Central memory CD8-positive, alpha-beta T cell (primary cell): ENCODE measurements around the gene YIF1A.
A peak's percentile ranks its signal among the peaks of the same experiment; 100 is the strongest.

ENCODE experiments used
- ATAC-seq: fragments of 150-1000 bp; cut with Tn5 transposase; replicated peaks from 2 replicates; pipeline ENCODE4 v1.10.0; 2022; ENCODE audit warnings: mild to moderate bottlenecking, moderate FRiP score, moderate number of reproducible peaks; ENCODE audit not compliant: poor library complexity, severe bottlenecking; ENCODE audit errors: extremely low read depth
- DNase-seq, 2 donors: peaks; one replicate each; pipeline ENCODE4 v3.0.0; 2021; ENCODE audit warnings: low spot score in 2 of 2
- H3K27ac Mint-ChIP-seq: one replicate; pipeline ENCODE4 v1.8.0; 2022; ENCODE audit warnings: low read depth, mild to moderate bottlenecking, moderate library complexity, mixed read lengths
- H3K27me3 Mint-ChIP-seq: one replicate; pipeline ENCODE4 v1.8.0; 2022; ENCODE audit warnings: mixed read lengths
- H3K36me3 Mint-ChIP-seq: one replicate; pipeline ENCODE4 v1.8.0; 2022; ENCODE audit warnings: mild to moderate bottlenecking, moderate library complexity, mixed read lengths; ENCODE audit not compliant: insufficient read depth
- H3K4me1 Mint-ChIP-seq: one replicate; pipeline ENCODE4 v1.8.0; 2022; ENCODE audit warnings: mixed read lengths
- H3K4me3 Mint-ChIP-seq: one replicate; pipeline ENCODE4 v1.8.0; 2022; ENCODE audit warnings: mild to moderate bottlenecking, moderate library complexity, mixed read lengths
- H3K9me3 Mint-ChIP-seq: one replicate; pipeline ENCODE4 v1.8.0; 2022; ENCODE audit warnings: mixed read lengths

Gene YIF1A

DNA sequence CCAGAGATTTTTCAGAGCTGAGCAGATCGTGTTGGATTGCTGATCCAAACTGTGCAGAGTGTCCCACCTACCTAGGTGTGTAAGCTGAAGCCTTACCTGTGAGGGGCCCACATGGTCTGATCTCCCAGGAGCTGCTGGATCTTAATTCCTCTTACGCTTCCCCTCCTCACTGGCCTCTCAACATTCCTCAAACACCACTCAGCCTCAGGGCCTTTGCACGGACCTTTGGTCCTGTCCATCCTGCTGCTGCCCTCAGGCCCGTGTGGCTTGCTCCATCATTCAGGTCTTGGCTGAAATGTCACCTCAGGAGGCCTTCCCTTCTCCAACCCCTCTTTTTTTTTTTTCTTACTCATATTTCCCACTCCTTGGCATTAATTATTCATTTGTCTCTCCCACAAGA, 41.6 kb downstream of the YIF1A start:
- Mint-ChIP-seq H3K9me3 (no peaks in the 10 kb centered on the region), H3K4me3 (no peak overlapping the region), H3K36me3 (peaks cover 43% of the 10 kb centered on the region), H3K27me3 (no peaks in the 10 kb centered on the region), H3K27ac (peak overlapping the region; percentile 26), H3K4me1 (peaks cover 7% of the 10 kb centered on the region)
- DNase-seq (no peak), ATAC-seq (no peak)

DNA sequence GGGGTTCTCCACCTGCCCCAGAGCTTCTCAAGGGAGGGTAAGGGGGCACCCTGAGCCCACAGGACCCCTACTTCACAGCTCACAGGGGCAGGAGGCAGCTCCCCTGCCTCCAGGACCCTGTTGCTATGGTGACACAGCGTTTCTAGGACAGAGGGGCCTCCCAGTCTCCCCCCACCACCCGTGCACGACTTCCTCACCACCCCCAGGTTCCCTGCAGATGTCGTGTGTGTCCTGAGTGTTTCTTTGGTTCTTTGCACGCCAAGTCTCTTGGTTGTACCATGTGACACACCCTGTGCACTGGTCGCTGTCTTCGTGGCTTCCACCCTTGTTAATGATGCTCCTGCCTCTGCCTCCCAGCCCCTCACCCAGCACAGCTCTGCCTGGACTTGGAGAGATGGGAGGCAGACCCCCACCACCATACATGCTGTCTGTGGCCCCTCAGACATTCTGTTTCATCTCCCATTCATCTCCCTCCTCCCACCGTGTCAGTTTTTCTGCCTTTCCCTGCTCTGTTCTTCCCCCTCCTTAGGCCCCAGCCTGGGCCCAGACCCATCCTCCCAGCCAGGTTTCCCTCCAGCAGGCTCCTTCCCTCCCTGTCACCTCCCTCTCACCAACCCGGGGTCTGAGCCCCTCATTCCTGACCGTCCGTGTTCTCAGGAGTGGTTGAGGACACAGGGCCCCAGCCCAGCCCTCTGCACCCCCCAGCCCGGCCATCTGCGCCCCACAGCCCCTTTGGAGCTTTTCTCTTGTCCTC, 45.0 kb downstream of the YIF1A start:
- H3K27me3 Mint-ChIP-seq = no peaks in the 10 kb centered on the region
- ATAC-seq = no peak
- H3K4me1 Mint-ChIP-seq = no peaks in the 10 kb centered on the region
- H3K36me3 Mint-ChIP-seq = peaks cover 41% of the 10 kb centered on the region
- H3K9me3 Mint-ChIP-seq = no peaks in the 10 kb centered on the region
- no peak overlapping the region for H3K4me3 Mint-ChIP-seq
- no peak for DNase-seq
- peak overlapping the region; percentile 47 for H3K27ac Mint-ChIP-seq

DNA sequence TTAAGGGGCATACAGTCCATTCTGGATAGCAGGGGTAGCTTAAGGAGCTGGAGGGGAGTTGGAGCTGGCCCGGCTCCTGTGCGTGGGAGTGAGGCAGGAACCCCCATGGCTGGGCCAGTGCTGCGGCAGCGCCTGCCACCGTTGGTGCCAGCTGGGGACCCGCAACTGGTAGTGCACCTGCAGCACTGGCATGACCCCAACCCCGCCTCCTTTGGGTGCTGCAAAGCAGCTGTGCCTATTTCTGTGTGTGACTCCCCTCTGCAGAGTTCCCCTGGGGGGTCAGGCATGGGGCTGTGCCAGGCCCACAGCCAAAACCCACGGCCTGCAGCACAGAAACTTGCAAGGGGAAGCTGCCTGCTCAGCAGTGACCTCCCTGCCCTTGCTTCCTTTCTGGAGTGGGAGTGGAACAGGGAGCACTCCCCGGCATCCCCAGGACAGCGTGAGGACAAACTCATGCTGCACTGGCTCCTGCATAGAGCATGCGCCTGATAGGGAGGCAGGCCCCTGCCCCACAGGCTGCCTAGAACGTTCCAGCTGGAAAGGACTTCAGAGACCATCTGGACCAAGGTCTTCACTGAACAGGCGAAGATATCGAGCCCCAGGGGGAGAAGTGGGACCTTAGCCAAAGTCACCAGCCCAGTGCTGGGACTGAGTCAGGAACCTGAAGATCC, 46.7 kb downstream of the YIF1A start:
- no peaks in the 10 kb centered on the region for H3K9me3 Mint-ChIP-seq
- H3K27me3 Mint-ChIP-seq = no peaks in the 10 kb centered on the region
- H3K27ac Mint-ChIP-seq = peak overlapping the region; percentile 87
- H3K4me3 Mint-ChIP-seq = no peak overlapping the region
- peaks cover 5% of the 10 kb centered on the region for H3K4me1 Mint-ChIP-seq
- DNase-seq = no peak
- no peak for ATAC-seq
- H3K36me3 Mint-ChIP-seq = peaks cover 45% of the 10 kb centered on the region

DNA sequence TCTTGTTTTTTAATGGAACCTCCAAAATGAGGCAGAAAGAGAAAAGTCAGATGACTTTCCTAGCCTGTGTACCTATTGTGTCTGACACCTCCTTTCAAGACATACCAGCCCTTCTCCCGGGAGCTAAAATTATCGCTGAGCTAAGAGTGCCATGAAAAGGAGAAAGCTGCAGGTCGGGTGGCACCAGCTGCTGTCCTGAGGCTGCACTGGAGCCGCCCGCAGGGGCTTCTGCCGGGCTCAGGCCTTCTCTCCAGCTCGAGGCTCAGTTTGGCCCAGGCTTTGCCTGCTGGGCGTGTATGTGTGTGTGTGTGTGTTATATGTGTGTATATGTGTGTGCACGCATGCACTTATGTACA, 48.2 kb downstream of the YIF1A start:
- Mint-ChIP-seq H3K27me3 (no peaks in the 10 kb centered on the region), H3K36me3 (peaks cover 41% of the 10 kb centered on the region), H3K27ac (peak overlapping the region; percentile 46), H3K4me1 (peaks cover 5% of the 10 kb centered on the region), H3K4me3 (no peak overlapping the region), H3K9me3 (no peaks in the 10 kb centered on the region)
- ATAC-seq (no peak), DNase-seq (no peak)

DNA sequence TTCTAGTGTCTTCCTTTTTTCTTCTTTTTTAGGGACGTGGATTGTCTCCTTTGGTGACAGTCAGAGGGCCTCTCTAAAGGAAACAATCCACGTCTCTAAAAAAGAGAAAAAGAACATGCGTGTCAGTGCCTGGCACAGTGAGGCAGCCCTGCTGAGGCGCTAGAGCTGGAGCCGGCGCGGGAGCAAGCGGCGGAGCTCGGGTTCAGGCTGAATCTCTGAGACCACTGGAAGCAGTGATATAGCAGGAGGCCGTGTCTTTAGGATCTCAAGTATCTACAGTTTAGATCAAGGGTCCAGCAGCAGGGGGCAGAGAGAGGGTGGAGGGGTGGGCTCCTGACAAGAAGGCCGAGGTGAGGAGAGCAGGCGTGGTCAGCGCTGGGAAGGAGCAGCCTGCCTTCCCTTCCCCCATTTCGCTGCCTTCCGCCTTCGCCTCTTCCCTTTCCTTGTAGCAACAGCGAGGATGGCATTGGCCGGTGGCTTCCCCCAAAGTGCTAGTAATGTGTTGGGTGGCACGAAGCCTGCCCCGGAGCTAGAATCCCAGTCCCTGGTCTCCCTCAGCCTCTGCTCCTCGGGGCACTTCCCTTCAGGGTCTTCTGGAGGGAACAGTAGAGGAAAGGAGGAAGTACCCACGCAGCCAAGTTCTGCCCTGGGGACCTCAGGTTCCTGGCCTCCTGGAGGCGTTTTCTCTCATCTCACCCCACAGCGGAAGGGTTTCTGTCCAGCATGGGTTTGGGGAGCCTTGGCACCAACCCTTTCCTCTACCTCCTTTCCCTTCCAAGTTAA, 48.8 kb downstream of the YIF1A start:
- ATAC-seq (no peak), DNase-seq (no peak)
- H3K27me3 Mint-ChIP-seq = no peaks in the 10 kb centered on the region
- peaks cover 5% of the 10 kb centered on the region for H3K4me1 Mint-ChIP-seq
- no peak overlapping the region for H3K4me3 Mint-ChIP-seq
- H3K9me3 Mint-ChIP-seq = no peaks in the 10 kb centered on the region
- no peak overlapping the region for H3K27ac Mint-ChIP-seq
- H3K36me3 Mint-ChIP-seq = peaks cover 43% of the 10 kb centered on the region

DNA sequence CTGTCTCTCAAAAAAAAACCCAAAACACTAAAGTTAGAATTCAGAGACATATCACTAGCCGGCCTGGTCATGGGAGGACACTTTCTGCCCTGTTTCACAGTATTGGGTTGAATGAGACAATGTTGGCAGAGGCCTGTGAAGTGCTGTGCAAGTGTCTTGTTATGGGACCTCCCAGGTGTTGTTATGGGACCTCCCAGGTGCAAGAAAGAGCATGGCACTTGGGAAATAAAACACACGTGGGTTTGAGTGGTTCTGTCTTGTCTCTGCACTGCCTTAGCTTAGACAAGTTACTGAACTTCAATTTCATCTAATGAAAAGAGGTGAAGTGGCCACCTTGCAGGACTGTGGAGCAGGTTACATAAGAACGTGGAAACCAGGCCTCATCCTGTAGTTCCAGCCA, 49.4 kb downstream of the YIF1A start:
- Mint-ChIP-seq H3K27me3 (no peaks in the 10 kb centered on the region), H3K4me1 (peaks cover 5% of the 10 kb centered on the region), H3K9me3 (no peaks in the 10 kb centered on the region), H3K4me3 (no peak overlapping the region), H3K36me3 (peaks cover 43% of the 10 kb centered on the region), H3K27ac (no peak overlapping the region)
- no peak for ATAC-seq
- no peak for DNase-seq

DNA sequence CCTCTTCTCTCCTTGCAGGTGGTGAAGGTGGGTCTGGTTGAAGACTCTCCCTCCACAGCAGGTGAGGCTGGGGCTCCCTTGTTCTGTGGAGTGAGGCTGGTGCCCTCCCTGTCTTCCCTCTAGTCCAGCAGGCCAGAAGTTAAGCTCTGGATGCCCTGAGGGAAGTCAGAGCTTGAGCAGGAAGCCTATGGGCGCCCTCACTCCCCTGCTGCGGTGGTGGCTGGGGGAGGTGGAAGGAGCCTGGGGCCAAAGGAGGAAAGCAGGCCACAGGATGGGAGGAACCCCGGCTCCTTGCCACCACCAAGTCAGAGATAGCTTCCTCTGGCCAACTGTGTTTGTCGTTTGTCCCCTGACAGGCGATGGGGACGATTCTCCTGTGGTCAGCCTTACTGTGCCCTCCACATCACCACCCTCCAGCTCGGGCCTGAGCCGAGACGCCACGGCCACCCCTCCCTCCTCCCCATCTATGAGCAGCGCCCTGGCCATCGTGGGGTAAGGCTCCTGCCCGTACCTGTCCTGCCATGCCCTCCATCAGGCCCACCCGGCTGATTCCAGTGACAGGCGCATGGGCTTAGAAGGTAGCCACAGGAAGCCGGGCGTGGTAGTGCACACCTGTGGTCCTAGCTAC, 50.0 kb downstream of the YIF1A start:
- Mint-ChIP-seq H3K4me1 (peaks cover 7% of the 10 kb centered on the region), H3K36me3 (peaks cover 44% of the 10 kb centered on the region), H3K27me3 (no peaks in the 10 kb centered on the region), H3K9me3 (no peaks in the 10 kb centered on the region), H3K4me3 (no peak overlapping the region), H3K27ac (no peak overlapping the region)
- ATAC-seq = no peak
- no peak for DNase-seq

DNA sequence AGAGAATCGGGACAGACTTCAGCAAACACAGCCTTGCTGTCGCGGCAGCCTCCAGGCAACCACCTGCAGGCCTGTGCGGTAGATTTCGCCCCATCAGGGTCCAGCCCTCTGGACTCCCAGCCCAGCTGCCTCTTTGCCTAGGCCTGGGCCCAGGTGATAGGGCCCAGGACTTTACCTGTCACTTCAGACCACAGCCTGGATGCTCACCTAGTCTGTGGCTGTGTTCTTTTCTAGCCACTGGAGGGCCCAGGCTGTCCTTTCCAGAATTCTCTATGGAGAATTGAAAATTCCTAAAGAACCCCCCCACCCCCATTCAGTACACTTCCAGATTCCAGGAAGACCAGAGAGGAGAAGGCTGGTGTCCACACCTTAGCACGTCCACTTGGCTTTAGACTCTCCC, 51.1 kb downstream of the YIF1A start:
- DNase-seq (no peak), ATAC-seq (no peak)
- Mint-ChIP-seq H3K9me3 (no peaks in the 10 kb centered on the region), H3K36me3 (peaks cover 49% of the 10 kb centered on the region), H3K27ac (no peak overlapping the region), H3K27me3 (no peaks in the 10 kb centered on the region), H3K4me1 (peaks cover 12% of the 10 kb centered on the region), H3K4me3 (no peak overlapping the region)

DNA sequence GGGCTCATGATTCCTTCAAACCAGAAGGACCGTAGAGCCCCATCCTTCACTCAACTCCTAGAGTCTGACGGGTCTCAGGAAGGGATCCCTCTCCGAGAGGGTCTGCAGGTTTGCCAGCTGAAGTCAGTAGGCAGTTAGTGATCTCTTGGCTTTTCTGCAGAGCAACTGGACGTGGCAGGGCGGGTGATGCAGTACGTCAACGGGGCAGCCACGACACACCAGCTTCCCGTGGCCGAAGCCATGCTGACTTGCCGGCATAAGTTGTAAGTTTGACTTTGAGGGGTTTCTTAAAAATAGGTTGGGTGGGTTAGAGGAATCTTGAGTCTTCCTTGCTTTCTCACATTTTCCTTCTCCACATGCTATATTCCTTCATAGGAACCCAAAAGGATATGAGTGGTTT, 53.8 kb downstream of the YIF1A start:
- Mint-ChIP-seq H3K27ac (no peak overlapping the region), H3K4me3 (no peak overlapping the region), H3K27me3 (no peaks in the 10 kb centered on the region), H3K4me1 (peaks cover 12% of the 10 kb centered on the region), H3K9me3 (no peaks in the 10 kb centered on the region), H3K36me3 (peaks cover 54% of the 10 kb centered on the region)
- DNase-seq = no peak
- ATAC-seq = no peak
